ENCODE measurements around the gene UNC13D.
"Not testable (repeated sequence)": the region's sequence is repeated elsewhere in the genome, so short reads cannot be mapped to it uniquely, and the experiment has no call there.

The UNC13D gene

GRCh38 chr17:75861927-75862317 is 17.7 kb upstream of the UNC13D start:
- no peak for TF ChIP-seq CTCF (IDR thresholded peaks at IDR 0.05; ENCODE audit: control insufficient read depth, insufficient read depth, low read depth, low read length, missing control alignments)
- no peak overlapping the region for H3K4me3 ChIP-seq (ENCODE audit: control insufficient read depth, low read depth, low read length)
- DNase-seq (ENCODE audit: low read depth), result no peak

GRCh38 chr17:75859358-75859757 is 15.2 kb upstream of the UNC13D start:
- not testable (repeated sequence) for H3K4me3 ChIP-seq (ENCODE audit: control insufficient read depth, low read depth, low read length); DNase-seq (ENCODE audit: low read depth)

GRCh38 chr17:75856062-75856756 is 12.0 kb upstream of the UNC13D start:
- TF ChIP-seq CTCF (IDR thresholded peaks at IDR 0.05; ENCODE audit: control insufficient read depth, insufficient read depth, low read depth, low read length, missing control alignments), result peak; percentile 31
- DNase-seq (ENCODE audit: low read depth), result no peak
- peak overlapping the region; percentile 69 for H3K4me3 ChIP-seq (ENCODE audit: control insufficient read depth, low read depth, low read length)

GRCh38 chr17:75855310-75856061 is 11.3 kb upstream of the UNC13D start, which contains the start of gene WBP2:
TSS of gene WBP2 (minus strand) at chr17:75855335. CDS start at chr17:75855297, 38 bp downstream.
- peak; percentile 21 for TF ChIP-seq CTCF (IDR thresholded peaks at IDR 0.05; ENCODE audit: control insufficient read depth, insufficient read depth, low read depth, low read length, missing control alignments)
- peak; percentile 99 for DNase-seq (ENCODE audit: low read depth)
- peak within 1 kb of the TSS; percentile 69 for H3K4me3 ChIP-seq (ENCODE audit: control insufficient read depth, low read depth, low read length)

GRCh38 chr17:75854881-75855309 is 10.7 kb upstream of the UNC13D start:
- peak overlapping the region; percentile 69 for H3K4me3 ChIP-seq (ENCODE audit: control insufficient read depth, low read depth, low read length)
- DNase-seq (ENCODE audit: low read depth), result no peak
- TF ChIP-seq CTCF (IDR thresholded peaks at IDR 0.05; ENCODE audit: control insufficient read depth, insufficient read depth, low read depth, low read length, missing control alignments), result no peak

- peak overlapping the region; percentile 69 for H3K4me3 ChIP-seq (ENCODE audit: control insufficient read depth, low read depth, low read length)
- no peak for TF ChIP-seq CTCF (IDR thresholded peaks at IDR 0.05; ENCODE audit: control insufficient read depth, insufficient read depth, low read depth, low read length, missing control alignments)
- no peak for DNase-seq (ENCODE audit: low read depth)
These were observed 10.0 kb upstream of the UNC13D start for GRCh38 chr17:75854101-75854748.

GRCh38 chr17:75853433-75853832 is 9.2 kb upstream of the UNC13D start:
- TF ChIP-seq CTCF (IDR thresholded peaks at IDR 0.05; ENCODE audit: control insufficient read depth, insufficient read depth, low read depth, low read length, missing control alignments), result no peak
- no peak for DNase-seq (ENCODE audit: low read depth)
- no peak overlapping the region for H3K4me3 ChIP-seq (ENCODE audit: control insufficient read depth, low read depth, low read length)

- H3K4me3 ChIP-seq (ENCODE audit: control insufficient read depth, low read depth, low read length); DNase-seq (ENCODE audit: low read depth): not testable (repeated sequence)
These were observed 7.4 kb upstream of the UNC13D start for GRCh38 chr17:75851693-75851991.

Measured in AG09309 (cell line).